D721Med (cell line): Measurements from ENCODE around the gene CHD1.
"Not testable (repeated sequence)": the region's sequence is repeated elsewhere in the genome, so short reads cannot be mapped to it uniquely, and the experiment has no call there.

ENCODE experiments used
- DNase-seq: peaks from one replicate; pipeline ENCODE4 v3.0.0; 2011; ENCODE audit warnings: low spot score; ENCODE audit not compliant: insufficient read length
- FAIRE-seq: peaks from 2 replicates; lab custom pipeline; 2011; peaks lifted over from hg19 to GRCh38; lab: Jason Lieb, UNC
- CTCF ChIP-seq: IDR thresholded peaks from 2 replicates; pipeline ENCODE4 v1.5.1; 2012; ENCODE audit warnings: mild to moderate bottlenecking, control low read depth; ENCODE audit not compliant: insufficient read depth; ENCODE audit errors: missing control alignments

CHD1 gene

GRCh38 chr5:98968056-98968564 lies 39.3 kb upstream of the CHD1 start:
- TF ChIP-seq CTCF = no peak
- FAIRE-seq (peak; percentile 98), DNase-seq (peak; percentile 25)

- DNase-seq (no peak), FAIRE-seq (no peak)
- TF ChIP-seq CTCF = no peak
Observed at GRCh38 chr5:98965226-98965625, 36.4 kb upstream of the CHD1 start.

- FAIRE-seq (no peak), DNase-seq (no peak)
- TF ChIP-seq CTCF = no peak
Observed at GRCh38 chr5:98964621-98965020, 35.8 kb upstream of the CHD1 start.

- peak; percentile 79 for FAIRE-seq
- DNase-seq = no peak
Observed at GRCh38 chr5:98963019-98963418, 34.2 kb upstream of the CHD1 start.

GRCh38 chr5:98962587-98962986 lies 33.8 kb upstream of the CHD1 start:
- DNase-seq (no peak), FAIRE-seq (no peak)
- no peak for TF ChIP-seq CTCF

More at GRCh38 chr5:98963019-98963418, 34.2 kb upstream of the CHD1 start:
- TF ChIP-seq CTCF = no peak

GRCh38 chr5:98961665-98962344 lies 33.0 kb upstream of the CHD1 start:
- TF ChIP-seq CTCF = no peak
- FAIRE-seq (no peak), DNase-seq (no peak)

GRCh38 chr5:98957307-98957706 lies 28.5 kb upstream of the CHD1 start:
- no peak for TF ChIP-seq CTCF
- FAIRE-seq = no peak
- DNase-seq = no peak

GRCh38 chr5:98955888-98956287 lies 27.1 kb upstream of the CHD1 start:
- FAIRE-seq, DNase-seq: not testable (repeated sequence)

GRCh38 chr5:98955471-98955870 lies 26.7 kb upstream of the CHD1 start:
- not testable (repeated sequence) for DNase-seq, FAIRE-seq
